HepG2 (cell line): ENCODE results near the gene STYK1. TPM values are rescaled to one million over a fixed set of nuclear protein-coding genes. Genes with fewer than 3 reads are reported as not detected.

ENCODE experiments used
- EEA1 ChIP-seq: sonication (generic); formaldehyde crosslinking; IDR thresholded peaks from 2 replicates; pipeline ENCODE4 v1.5.1; 2020; ENCODE audit warnings: mild to moderate bottlenecking, missing genetic modification reagents, borderline replicate concordance
- GABPA ChIP-seq, 2 experiments: IDR thresholded peaks; 2 replicates each; pipeline ENCODE4 v1.6.1; 2011 to 2016; ENCODE audit warnings: low read depth in 2 of 2, low read length in 1 of 2, missing biosample characterization in 1 of 2, missing genetic modification characterization in 1 of 2
- KDM4B ChIP-seq: sonication (generic); formaldehyde crosslinking; IDR thresholded peaks from 2 replicates; pipeline ENCODE4 v1.4.0; 2020; ENCODE audit warnings: missing genetic modification reagents
- PITX1 ChIP-seq: sonication (generic); formaldehyde crosslinking; IDR thresholded peaks from 2 replicates; pipeline ENCODE4 v1.5.1; 2020; ENCODE audit warnings: mild to moderate bottlenecking, missing genetic modification reagents
- RBM39 ChIP-seq: fragments of 200-400 bp; formaldehyde crosslinking; IDR thresholded peaks from one replicate; pipeline ENCODE4 v1.6.1; 2018; ENCODE audit warnings: antibody characterized with exemption, mild to moderate bottlenecking, low read depth, low read length; ENCODE audit not compliant: poor library complexity, severe bottlenecking
- SP140L ChIP-seq: sonication (generic); formaldehyde crosslinking; IDR thresholded peaks from 2 replicates; pipeline ENCODE4 v1.4.0; 2020; ENCODE audit warnings: missing genetic modification reagents, borderline replicate concordance
- TCF7L2 ChIP-seq: IDR thresholded peaks from 2 replicates; pipeline ENCODE4 v1.6.1; 2011; ENCODE audit warnings: mild to moderate bottlenecking, low read depth, low read length, moderate library complexity
- THAP11 ChIP-seq: IDR thresholded peaks from 2 replicates; pipeline ENCODE4 v1.6.1; 2016; ENCODE audit warnings: missing biosample characterization, missing genetic modification reagents
- ZBTB7B ChIP-seq: sonication (generic); formaldehyde crosslinking; IDR thresholded peaks from 2 replicates; pipeline ENCODE4 v1.4.0; 2020; ENCODE audit warnings: missing genetic modification reagents
- ZNF496 ChIP-seq: sonication (generic); formaldehyde crosslinking; IDR thresholded peaks from 2 replicates; pipeline ENCODE4 v1.8.1; 2023; ENCODE audit warnings: mild to moderate bottlenecking, moderate library complexity, missing genetic modification reagents; ENCODE audit not compliant: insufficient replicate concordance
- ZNF672 ChIP-seq: sonication (generic); formaldehyde crosslinking; IDR thresholded peaks from 2 replicates; pipeline ENCODE4 v1.8.1; 2022; ENCODE audit warnings: missing genetic modification reagents
- ZNF816 ChIP-seq: sonication (generic); formaldehyde crosslinking; IDR thresholded peaks from 2 replicates; pipeline ENCODE4 v1.8.0; 2022; ENCODE audit warnings: missing genetic modification reagents, mild to moderate bottlenecking, borderline replicate concordance
- ZNF879 ChIP-seq: sonication (generic); formaldehyde crosslinking; IDR thresholded peaks from 2 replicates; pipeline ENCODE4 v1.8.1; 2023; ENCODE audit warnings: missing genetic modification reagents
- polyA plus RNA-seq, 8 experiments: library from polyadenylated mRNA; depleted of rRNA in 3 of 8; stranded (reverse) in 7 of 8; unstranded in 1 of 8; fragments of >200 nt; fragmentation: Illumina TruSeq in 4 of 8; extraction: Trizol in 4 of 8; gene quantifications; 2 replicates each; pipeline versions ENCODE4 v1.2.1 to v1.2.3, GENCODE V29; 2011 to 2016; ENCODE audit warnings: low read depth in 4 of 8, missing spikeins in 1 of 8, mixed read lengths in 1 of 8; ENCODE audit not compliant: insufficient read depth in 1 of 8
- total RNA-seq, 5 experiments: library from RNA; depleted of rRNA; stranded (reverse); fragments of >200 nt; fragmentation: Illumina TruSeq; extraction: Trizol; gene quantifications; 2 replicates each; pipeline ENCODE4 v1.2.3, GENCODE V29; 2016; ENCODE audit warnings: low read depth in 1 of 5
- TF ChIP-seq, protein P1 (sequence below): fragments of 450-650 bp; IDR thresholded peaks from 2 replicates; pipeline ENCODE4 v1.6.1; 2017; ENCODE audit warnings: mild to moderate bottlenecking
- TF ChIP-seq, protein P2 (sequence below): sonication (generic); formaldehyde crosslinking; IDR thresholded peaks from 2 replicates; pipeline ENCODE4 v1.4.0; 2020; ENCODE audit warnings: mild to moderate bottlenecking, missing genetic modification reagents, borderline replicate concordance
- TF ChIP-seq, protein P3 (sequence below): sonication (generic); formaldehyde crosslinking; IDR thresholded peaks from 2 replicates; pipeline ENCODE4 v1.8.0; 2023; ENCODE audit warnings: mild to moderate bottlenecking, missing genetic modification reagents
- TF ChIP-seq, protein P4 (sequence below): sonication (generic); formaldehyde crosslinking; IDR thresholded peaks from 2 replicates; pipeline ENCODE4 v1.5.0; 2020; ENCODE audit warnings: mild to moderate bottlenecking, missing genetic modification reagents

STYK1 gene
- total and polyA plus RNA-seq, 2 of the 13 experiments (the other 11 are each of a cell fraction or from before 2014, with no cell fraction given), result not detected

DNA sequence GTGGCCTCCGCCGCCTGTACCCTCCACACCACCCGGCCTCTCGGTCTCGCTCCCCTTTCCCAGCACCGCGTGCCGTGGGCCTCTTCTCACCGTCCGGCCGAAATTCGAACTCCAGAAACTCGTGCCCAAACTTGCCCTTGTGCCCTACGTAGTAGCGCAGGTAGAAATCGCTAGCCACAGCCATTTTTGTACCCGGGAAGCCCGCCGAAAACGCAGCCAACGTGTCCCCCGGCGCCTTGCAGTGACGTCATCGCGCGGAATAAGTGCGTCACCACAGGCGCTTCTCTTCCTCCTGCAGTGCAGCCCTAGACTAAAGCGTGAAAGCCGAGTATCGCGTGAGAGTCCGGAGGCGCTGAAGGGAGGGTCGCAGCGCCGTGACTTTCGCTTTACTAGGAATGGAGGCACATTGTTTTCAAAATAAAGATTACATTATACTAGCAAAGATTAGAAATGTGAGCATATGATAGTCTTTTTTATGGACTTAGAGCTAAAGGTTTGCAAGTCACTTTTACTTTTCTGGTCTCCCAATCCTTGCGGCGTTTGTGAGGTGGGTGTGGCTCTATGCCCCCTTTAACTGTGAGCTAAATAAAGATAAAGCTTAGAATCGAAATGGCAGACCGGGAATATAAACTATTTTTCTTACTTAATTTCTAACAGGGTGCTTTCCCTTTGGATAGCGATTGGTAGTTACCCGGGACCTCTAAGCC is 60.4 kb downstream of the STYK1 start, which contains the start of gene MAGOHB (continued):
- TF ChIP-seq, protein P1, sequence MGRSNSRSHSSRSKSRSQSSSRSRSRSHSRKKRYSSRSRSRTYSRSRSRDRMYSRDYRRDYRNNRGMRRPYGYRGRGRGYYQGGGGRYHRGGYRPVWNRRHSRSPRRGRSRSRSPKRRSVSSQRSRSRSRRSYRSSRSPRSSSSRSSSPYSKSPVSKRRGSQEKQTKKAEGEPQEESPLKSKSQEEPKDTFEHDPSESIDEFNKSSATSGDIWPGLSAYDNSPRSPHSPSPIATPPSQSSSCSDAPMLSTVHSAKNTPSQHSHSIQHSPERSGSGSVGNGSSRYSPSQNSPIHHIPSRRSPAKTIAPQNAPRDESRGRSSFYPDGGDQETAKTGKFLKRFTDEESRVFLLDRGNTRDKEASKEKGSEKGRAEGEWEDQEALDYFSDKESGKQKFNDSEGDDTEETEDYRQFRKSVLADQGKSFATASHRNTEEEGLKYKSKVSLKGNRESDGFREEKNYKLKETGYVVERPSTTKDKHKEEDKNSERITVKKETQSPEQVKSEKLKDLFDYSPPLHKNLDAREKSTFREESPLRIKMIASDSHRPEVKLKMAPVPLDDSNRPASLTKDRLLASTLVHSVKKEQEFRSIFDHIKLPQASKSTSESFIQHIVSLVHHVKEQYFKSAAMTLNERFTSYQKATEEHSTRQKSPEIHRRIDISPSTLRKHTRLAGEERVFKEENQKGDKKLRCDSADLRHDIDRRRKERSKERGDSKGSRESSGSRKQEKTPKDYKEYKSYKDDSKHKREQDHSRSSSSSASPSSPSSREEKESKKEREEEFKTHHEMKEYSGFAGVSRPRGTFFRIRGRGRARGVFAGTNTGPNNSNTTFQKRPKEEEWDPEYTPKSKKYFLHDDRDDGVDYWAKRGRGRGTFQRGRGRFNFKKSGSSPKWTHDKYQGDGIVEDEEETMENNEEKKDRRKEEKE, result no peak
- TF ChIP-seq TCF7L2 (no peak), THAP11 (CRISPR knock-in tag) (peak; percentile 94), GABPA (IDR thresholded peaks at IDR 0.05; ENCODE audit: low read depth, low read length) (no peak), GABPA (CRISPR knock-in tag; IDR thresholded peaks at IDR 0.05; ENCODE audit: low read depth) (peak; percentile 84), PITX1 (CRISPR knock-in tag) (0 out of 2 replicates have a peak, but pooled peaks have one; percentile 15), KDM4B (CRISPR knock-in tag) (no peak), ZNF496 (CRISPR knock-in tag) (no peak), ZNF879 (CRISPR knock-in tag) (no peak), ZNF672 (no peak), RBM39 (no peak), SP140L (CRISPR knock-in tag) (peak; percentile 59; the same call in 1 of the 2 replicates), ZNF816 (CRISPR knock-in tag) (no peak), ZBTB7B (peak; percentile 70; the same call in 1 of the 2 replicates), EEA1 (CRISPR knock-in tag) (no peak; the same call in 1 of the 2 replicates)
- TF ChIP-seq, protein P2, sequence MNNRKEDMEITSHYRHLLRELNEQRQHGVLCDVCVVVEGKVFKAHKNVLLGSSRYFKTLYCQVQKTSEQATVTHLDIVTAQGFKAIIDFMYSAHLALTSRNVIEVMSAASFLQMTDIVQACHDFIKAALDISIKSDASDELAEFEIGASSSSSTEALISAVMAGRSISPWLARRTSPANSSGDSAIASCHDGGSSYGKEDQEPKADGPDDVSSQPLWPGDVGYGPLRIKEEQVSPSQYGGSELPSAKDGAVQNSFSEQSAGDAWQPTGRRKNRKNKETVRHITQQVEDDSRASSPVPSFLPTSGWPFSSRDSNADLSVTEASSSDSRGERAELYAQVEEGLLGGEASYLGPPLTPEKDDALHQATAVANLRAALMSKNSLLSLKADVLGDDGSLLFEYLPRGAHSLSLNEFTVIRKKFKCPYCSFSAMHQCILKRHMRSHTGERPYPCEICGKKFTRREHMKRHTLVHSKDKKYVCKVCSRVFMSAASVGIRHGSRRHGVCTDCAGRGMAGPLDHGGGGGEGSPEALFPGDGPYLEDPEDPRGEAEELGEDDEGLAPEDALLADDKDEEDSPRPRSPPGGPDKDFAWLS (CRISPR knock-in tag), result no peak
- TF ChIP-seq, protein P3, sequence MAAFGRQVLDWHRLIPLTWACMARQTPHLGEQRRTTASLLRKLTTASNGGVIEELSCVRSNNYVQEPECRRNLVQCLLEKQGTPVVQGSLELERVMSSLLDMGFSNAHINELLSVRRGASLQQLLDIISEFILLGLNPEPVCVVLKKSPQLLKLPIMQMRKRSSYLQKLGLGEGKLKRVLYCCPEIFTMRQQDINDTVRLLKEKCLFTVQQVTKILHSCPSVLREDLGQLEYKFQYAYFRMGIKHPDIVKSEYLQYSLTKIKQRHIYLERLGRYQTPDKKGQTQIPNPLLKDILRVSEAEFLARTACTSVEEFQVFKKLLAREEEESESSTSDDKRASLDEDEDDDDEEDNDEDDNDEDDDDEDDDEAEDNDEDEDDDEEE, result 0 out of 2 replicates have a peak, but pooled peaks have one; percentile 61
- TF ChIP-seq, protein P4, sequence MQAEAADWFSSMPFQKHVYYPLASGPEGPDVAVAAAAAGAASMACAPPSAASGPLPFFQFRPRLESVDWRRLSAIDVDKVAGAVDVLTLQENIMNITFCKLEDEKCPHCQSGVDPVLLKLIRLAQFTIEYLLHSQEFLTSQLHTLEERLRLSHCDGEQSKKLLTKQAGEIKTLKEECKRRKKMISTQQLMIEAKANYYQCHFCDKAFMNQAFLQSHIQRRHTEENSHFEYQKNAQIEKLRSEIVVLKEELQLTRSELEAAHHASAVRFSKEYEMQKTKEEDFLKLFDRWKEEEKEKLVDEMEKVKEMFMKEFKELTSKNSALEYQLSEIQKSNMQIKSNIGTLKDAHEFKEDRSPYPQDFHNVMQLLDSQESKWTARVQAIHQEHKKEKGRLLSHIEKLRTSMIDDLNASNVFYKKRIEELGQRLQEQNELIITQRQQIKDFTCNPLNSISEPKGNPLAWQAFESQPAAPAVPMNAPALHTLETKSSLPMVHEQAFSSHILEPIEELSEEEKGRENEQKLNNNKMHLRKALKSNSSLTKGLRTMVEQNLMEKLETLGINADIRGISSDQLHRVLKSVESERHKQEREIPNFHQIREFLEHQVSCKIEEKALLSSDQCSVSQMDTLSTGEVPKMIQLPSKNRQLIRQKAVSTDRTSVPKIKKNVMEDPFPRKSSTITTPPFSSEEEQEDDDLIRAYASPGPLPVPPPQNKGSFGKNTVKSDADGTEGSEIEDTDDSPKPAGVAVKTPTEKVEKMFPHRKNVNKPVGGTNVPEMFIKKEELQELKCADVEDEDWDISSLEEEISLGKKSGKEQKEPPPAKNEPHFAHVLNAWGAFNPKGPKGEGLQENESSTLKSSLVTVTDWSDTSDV (CRISPR knock-in tag), result no peak
